ENCODE measurements around the gene ARL13A.
"Not testable (repeated sequence)": the region's sequence is repeated elsewhere in the genome, so short reads cannot be mapped to it uniquely, and the experiment has no call there.

ARL13A gene

DNA sequence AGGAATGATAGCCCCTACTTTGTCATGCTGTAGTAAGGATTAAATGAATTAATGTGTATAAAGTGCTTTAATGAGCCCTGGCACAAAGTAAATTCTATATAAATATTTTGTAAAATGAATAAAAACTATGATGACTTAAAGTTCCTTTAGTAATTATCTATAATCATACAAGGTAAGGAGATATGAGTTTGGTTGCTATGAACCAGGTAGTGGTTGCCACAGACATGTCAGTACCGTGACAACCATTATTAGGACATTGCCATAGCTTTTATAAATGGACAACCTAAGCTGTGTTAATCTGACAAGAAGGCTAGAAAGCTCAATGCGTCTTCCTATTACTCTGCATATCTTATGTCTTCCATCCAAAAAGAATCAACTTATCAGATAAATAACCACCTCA lies at the start of gene ARL13A:
Gene ARL13A (plus strand): TSS at position 301 of the 400 bp plus-strand sequence. CDS start 3,982 bp downstream, outside the sequence.
- DNase-seq, result no peak

- no peak for DNase-seq
Observed at GRCh38 chrX:100924375-100924774, 45.1 kb upstream of the ARL13A start.

- DNase-seq, result no peak
Observed at GRCh38 chrX:100926453-100926852, 43.1 kb upstream of the ARL13A start.

GRCh38 chrX:100928660-100929613 lies 40.6 kb upstream of the ARL13A start, which contains the start of gene XKRX:
Gene XKRX, minus strand, starts transcription at chrX:100928917. Its CDS starts 613 bp downstream, at chrX:100928304.
- DNase-seq, result peak in 1 of 2 donors; percentile 12

- DNase-seq, result no peak
Observed at GRCh38 chrX:100931218-100931924, 38.1 kb upstream of the ARL13A start.

- DNase-seq, result no peak
Observed at GRCh38 chrX:100931925-100932285, 37.6 kb upstream of the ARL13A start.

- no peak for DNase-seq
Observed at GRCh38 chrX:100935767-100936166, 33.7 kb upstream of the ARL13A start.

DNA sequence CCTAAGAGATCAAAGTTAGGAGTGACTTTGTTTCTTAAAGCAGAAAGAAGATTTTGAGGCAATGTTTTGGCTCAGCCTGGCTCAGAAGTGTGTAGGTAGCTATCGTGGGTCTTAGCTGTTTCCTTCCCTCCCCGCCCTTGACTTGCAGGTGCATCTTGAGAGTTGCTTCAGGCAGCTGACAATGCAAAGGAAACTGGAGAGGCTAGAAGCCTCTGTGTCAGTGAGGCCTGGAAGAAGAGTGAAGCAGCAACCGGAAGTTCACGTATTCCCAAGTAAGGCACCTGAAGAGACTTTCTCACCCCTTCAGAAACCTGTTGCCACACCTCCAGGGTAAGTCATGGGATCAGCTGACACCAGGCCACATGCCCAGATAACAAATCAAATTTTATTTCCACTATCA lies 30.2 kb upstream of the ARL13A start:
- no peak for DNase-seq

DNA sequence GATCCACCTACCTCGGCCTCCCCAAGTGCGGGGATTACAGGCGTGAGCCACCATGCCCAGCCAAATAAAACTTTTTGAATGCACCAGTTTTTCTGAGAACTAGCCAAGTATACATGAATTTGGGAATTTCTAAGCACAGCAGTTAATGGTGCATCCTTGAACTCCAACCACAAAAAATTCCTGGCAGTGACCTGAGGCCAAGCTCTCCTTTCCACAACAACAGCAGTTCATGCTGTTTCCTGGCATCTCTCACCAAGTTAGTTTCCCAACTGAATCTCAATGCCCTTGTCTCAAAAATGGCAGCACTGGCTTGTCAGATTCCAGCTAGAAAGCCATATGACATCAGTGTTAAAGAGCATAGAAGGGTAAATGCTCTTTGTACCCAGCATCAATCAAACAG lies 24.9 kb upstream of the ARL13A start:
- DNase-seq, result no peak

- DNase-seq, result no peak
Observed at GRCh38 chrX:100946299-100946927, 23.1 kb upstream of the ARL13A start.

GRCh38 chrX:100948557-100948956 lies 21.0 kb upstream of the ARL13A start:
- no peak for DNase-seq

DNA sequence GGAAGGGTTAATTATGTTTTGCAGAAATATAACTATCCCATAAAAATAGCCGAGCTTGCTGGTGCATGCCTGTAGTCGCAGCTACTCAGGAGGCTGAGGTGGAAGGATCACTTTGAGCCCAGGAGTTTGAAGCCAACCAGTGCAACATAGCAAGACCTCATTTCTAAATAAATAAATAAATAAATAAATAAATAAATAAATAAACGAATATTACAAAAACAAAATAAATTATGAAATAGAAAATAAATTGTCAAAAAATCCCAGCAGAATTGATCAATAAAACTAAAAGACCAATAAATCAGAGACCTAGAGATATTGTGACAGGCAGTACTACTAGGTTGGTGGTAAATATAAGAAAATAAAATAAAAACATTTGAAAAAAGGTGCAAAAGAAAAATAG lies 6.7 kb upstream of the ARL13A start:
- DNase-seq, result no peak

DNA sequence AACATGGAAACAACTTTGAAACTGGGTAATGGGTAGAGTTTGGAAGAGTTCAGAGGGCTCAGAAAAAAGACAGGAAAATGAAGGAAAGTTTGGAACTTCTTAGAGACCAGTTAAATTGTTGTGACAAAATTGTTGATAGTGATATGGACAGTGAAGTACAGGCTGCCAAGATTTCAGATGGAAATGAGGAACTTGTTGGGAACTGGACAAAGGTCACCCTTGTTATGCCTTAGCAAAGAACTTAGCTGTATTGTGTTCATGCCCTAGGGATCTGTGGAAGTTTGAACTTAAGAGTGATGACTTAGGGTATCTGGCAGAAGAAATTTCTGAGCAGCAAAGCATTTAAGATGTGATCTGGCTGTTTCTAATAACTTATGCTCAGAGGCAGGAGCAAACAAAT lies 5.1 kb upstream of the ARL13A start:
- DNase-seq, result no peak

- DNase-seq, result no peak
Observed at GRCh38 chrX:100969936-100970335, 428 bp downstream of the ARL13A start.

- DNase-seq, result no peak
Observed at GRCh38 chrX:100973411-100973810, 3.9 kb downstream of the ARL13A start.

DNA sequence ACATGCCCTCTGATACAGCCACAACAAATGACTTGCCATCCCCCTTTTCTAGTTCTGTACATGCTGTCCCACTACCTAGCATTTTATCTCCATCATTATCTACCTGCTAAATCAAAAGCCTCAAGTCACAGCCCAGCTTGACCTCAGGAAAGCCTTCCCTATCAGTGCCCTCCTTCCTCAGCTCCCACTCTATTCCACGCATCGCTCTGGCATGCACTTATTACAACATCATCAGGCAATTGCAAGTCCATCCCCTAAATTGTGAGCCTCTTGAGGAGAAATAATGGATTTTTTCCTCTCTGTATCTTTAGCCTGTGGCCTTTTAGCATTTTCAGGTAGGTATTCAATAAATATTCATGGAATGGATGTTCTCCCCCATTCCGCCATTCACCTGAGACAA lies 5.7 kb downstream of the ARL13A start:
- DNase-seq, result no peak

- no peak for DNase-seq
Observed at GRCh38 chrX:100976211-100976610, 6.7 kb downstream of the ARL13A start.

DNA sequence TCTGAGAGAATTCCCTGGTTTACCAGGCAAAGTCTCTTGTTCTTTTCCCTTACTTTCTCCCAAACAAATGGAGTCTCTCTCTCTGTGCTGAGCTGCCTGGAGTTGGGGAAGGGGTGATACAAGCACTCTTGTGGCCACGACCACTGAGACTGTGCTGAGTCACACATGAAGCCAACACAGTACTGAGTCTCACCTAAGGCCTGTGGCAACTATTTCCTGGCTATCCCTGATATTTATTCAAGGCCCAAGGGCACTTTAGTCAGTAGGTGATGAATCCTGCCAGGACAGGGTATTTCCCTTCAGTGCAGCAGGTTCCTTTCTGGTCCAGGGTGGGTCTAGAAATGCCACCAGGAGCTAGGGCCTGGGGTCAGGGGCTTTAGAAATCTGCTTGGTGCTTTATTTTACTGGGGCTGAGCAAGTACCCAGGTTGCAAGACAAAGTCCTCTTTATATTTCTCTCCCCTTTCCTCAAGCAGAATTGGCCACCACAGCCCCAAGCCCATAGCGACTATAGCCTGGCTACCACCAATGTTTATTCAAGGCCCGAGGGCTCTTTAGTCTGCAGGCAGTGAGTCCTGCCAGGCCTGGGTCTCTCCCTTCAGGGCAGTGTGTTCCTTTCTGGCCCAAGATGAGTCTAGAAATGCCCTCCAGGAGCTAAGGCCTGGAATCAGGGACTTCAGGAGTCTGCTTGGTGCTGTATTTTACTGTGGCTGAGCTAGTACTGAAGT lies 10.5 kb downstream of the ARL13A start:
- no peak for DNase-seq

GRCh38 chrX:100980608-100981497 lies 11.3 kb downstream of the ARL13A start:
- DNase-seq, result no peak

GRCh38 chrX:100981498-100981845 lies 12.0 kb downstream of the ARL13A start:
- DNase-seq, result not testable (repeated sequence)

DNA sequence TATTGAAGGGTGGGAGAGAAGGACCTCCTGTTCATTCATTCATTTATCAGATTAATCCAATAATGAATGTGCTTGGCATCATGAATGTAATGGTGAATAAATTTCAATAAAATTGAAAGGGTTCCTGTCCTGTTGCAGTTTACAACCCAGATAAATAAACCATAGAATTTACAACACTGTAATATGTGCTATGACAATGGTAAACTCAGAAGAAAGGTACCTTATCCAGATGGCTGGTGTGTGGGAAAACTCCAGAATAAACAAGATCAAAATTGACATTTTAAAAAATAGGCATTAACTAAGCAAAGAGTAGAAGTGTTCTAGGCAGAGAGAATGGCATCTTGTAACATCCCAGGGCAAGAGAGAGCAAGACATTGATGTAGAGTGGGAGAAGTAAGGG lies 15.3 kb downstream of the ARL13A start:
- no peak for DNase-seq

DNA sequence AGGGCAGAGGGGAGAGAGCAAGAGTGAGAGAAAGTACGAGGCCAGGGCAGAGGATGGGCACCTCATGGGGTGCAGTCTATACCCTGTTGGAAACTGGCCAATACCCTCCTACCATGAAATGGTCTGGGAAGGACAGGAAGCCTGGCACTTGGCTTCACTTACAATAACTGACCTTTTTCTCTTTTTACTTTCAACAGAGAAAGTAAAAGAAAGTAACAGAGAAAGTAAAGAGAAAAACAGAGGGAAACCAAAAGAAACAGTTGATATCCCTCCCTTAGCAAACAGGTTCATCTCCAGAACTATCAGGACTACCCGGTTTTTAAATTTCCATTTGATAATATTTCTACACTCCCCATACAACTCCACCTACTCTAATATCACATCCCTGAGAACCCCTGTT lies 20.6 kb downstream of the ARL13A start:
- no peak for DNase-seq
